ENCODE data around the gene SIM2. TPM values are rescaled to one million over a fixed set of nuclear protein-coding genes. Genes with fewer than 3 reads are reported as not detected.
A peak's percentile ranks its signal among the peaks of the same experiment; 100 is the strongest.

The SIM2 gene
- total RNA-seq, 1 donor from 2014 or later: 9.2 TPM

DNA sequence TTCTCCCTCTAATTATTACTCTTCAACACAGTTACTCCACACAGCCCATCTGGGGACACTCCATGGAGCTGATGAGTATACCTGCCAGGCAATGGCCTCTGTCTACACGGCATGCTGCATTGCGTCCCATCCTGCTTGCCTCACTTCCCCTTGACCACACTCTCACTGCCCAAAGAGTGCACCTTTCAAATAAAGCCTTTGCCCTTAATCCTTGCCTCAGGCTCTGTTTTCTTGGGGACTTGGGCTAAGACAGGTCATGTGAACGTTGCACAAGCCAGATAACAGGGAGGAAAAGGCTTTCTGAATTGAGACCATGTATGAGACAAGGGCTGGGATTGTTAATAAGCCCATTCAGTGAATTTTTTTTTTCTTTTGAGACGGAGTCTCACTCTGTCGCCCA lies 40.0 kb upstream of the SIM2 start:
- Histone ChIP-seq H3K4me3 (ENCODE audit: insufficient read depth, low read depth, low read length) (no peak overlapping the region), H3K27me3 (ENCODE audit: insufficient read depth, low read length) (peaks cover 20% of the 10 kb centered on the region), H3K36me3 (ENCODE audit: insufficient read depth, low read length) (no peaks in the 10 kb centered on the region), H4K20me1 (ENCODE audit: insufficient read depth, low read length) (no peaks in the 10 kb centered on the region), H3K79me2 (ENCODE audit: insufficient read depth, low read length) (no peaks in the 10 kb centered on the region), H2AFZ (ENCODE audit: low read depth, low read length) (no peak overlapping the region), H3K4me1 (ENCODE audit: insufficient read depth, low read length) (no peaks in the 10 kb centered on the region), H3K9me3 (ENCODE audit: insufficient read depth, low read depth, low read length) (no peaks in the 10 kb centered on the region), H3K27ac (ENCODE audit: low read depth, low read length) (no peak overlapping the region), H3K9ac (ENCODE audit: low read length) (no peak overlapping the region), H3K4me2 (ENCODE audit: low read length) (no peak overlapping the region)
- TF ChIP-seq EZH2 (IDR thresholded peaks at IDR 0.05; ENCODE audit: insufficient read depth, low read length): no peak
- TF ChIP-seq, protein P1, sequence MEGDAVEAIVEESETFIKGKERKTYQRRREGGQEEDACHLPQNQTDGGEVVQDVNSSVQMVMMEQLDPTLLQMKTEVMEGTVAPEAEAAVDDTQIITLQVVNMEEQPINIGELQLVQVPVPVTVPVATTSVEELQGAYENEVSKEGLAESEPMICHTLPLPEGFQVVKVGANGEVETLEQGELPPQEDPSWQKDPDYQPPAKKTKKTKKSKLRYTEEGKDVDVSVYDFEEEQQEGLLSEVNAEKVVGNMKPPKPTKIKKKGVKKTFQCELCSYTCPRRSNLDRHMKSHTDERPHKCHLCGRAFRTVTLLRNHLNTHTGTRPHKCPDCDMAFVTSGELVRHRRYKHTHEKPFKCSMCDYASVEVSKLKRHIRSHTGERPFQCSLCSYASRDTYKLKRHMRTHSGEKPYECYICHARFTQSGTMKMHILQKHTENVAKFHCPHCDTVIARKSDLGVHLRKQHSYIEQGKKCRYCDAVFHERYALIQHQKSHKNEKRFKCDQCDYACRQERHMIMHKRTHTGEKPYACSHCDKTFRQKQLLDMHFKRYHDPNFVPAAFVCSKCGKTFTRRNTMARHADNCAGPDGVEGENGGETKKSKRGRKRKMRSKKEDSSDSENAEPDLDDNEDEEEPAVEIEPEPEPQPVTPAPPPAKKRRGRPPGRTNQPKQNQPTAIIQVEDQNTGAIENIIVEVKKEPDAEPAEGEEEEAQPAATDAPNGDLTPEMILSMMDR (IDR thresholded peaks at IDR 0.05; ENCODE audit: insufficient read depth, low read depth, low read length): no peak
- FAIRE-seq: no peak
- peaks cover 18% of the 10 kb centered on the region for H3K27me3 Mint-ChIP-seq (ENCODE audit: low read depth, unreplicated experiment)
- no peaks in the 10 kb centered on the region for H3K4me1 Mint-ChIP-seq (ENCODE audit: low read depth, unreplicated experiment)
- H3K4me3 Mint-ChIP-seq (ENCODE audit: unreplicated experiment): no peak overlapping the region
- H3K36me3 Mint-ChIP-seq (ENCODE audit: low read depth, unreplicated experiment): no peaks in the 10 kb centered on the region
- no peaks in the 10 kb centered on the region for H3K9me3 Mint-ChIP-seq (ENCODE audit: unreplicated experiment)
- DNase-seq (ENCODE audit: low read depth): no peak
- no peak overlapping the region for H3K27ac Mint-ChIP-seq (ENCODE audit: unreplicated experiment)

DNA sequence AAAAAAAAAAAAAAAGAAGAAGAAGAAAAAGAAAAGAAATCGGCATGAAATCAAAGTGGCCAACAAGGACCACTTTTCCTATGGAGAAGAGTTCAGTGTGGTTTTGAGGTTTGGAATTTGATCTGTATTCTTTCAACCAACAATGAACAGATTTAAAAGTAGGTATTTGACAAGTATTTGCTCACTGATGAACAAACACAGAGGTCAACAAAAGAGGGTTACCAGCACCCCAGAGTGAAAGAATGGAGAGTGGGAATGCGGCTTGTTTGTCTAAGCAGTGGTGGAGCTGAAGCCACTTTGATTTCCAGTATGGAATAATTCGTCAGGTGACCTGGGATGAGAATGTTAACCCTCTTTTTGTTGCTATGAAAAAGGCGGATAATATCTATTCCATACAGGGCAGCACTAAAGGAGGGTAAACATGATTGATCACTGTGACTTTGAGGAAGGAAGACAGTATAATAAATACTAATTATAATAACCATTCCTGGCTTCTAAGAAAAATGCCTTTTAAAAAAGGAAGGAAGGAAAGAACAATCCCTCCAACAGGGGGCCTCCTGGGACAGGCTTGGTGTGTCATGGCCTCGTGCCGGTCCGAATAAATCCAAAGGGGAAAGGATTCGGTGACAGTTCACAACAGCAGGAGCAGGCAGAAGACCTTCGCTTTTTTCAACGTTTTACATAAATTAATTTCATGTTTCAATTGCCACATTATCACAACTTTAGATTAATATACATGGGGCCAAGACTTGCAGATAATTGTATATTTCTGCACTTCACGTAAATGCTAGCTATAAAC lies 37.2 kb upstream of the SIM2 start:
- no peaks in the 10 kb centered on the region for H3K4me1 ChIP-seq (ENCODE audit: insufficient read depth, low read length)
- Mint-ChIP-seq H3K27me3 (ENCODE audit: low read depth, unreplicated experiment) (peaks cover 35% of the 10 kb centered on the region), H3K27ac (ENCODE audit: unreplicated experiment) (no peak overlapping the region), H3K4me3 (ENCODE audit: unreplicated experiment) (no peak overlapping the region), H3K4me1 (ENCODE audit: low read depth, unreplicated experiment) (no peaks in the 10 kb centered on the region), H3K9me3 (ENCODE audit: unreplicated experiment) (no peaks in the 10 kb centered on the region), H3K36me3 (ENCODE audit: low read depth, unreplicated experiment) (no peaks in the 10 kb centered on the region)
- TF ChIP-seq EZH2 (IDR thresholded peaks at IDR 0.05; ENCODE audit: insufficient read depth, low read length): no peak
- TF ChIP-seq, protein P1 (IDR thresholded peaks at IDR 0.05; ENCODE audit: insufficient read depth, low read depth, low read length): peak; percentile 33
- no peak overlapping the region for H3K4me3 ChIP-seq (ENCODE audit: insufficient read depth, low read depth, low read length)
- DNase-seq (ENCODE audit: low read depth): no peak
- H3K79me2 ChIP-seq (ENCODE audit: insufficient read depth, low read length): no peaks in the 10 kb centered on the region
- no peak overlapping the region for H3K4me2 ChIP-seq (ENCODE audit: low read length)
- no peak for FAIRE-seq
- H3K36me3 ChIP-seq (ENCODE audit: insufficient read depth, low read length): no peaks in the 10 kb centered on the region
- H4K20me1 ChIP-seq (ENCODE audit: insufficient read depth, low read length): no peaks in the 10 kb centered on the region
- no peak overlapping the region for H3K27ac ChIP-seq (ENCODE audit: low read depth, low read length)
- H3K9me3 ChIP-seq (ENCODE audit: insufficient read depth, low read depth, low read length): no peaks in the 10 kb centered on the region
- H3K27me3 ChIP-seq (ENCODE audit: insufficient read depth, low read length): peaks cover 21% of the 10 kb centered on the region
- no peak overlapping the region for H3K9ac ChIP-seq (ENCODE audit: low read length)
- H2AFZ ChIP-seq (ENCODE audit: low read depth, low read length): no peak overlapping the region

All from astrocyte (in vitro differentiated cells and primary cell).